Cardiac muscle cell (in vitro differentiated cells and primary cell): Measurements from ENCODE around the gene SUSD4. TPM values are rescaled to one million over a fixed set of nuclear protein-coding genes. Genes with fewer than 3 reads are reported as not detected.

Source experiments
- DNase-seq, 2 donors: peaks; one replicate each; pipeline versions ENCODE4 v3.0.0 to v3.0.0-alpha.2; 2010 to 2017; ENCODE audit warnings: low read depth in 1 of 2, low spot score in 1 of 2
- H3K27ac ChIP-seq: fragments of 200-600 bp; sonication (generic); 2 replicates; pipeline ENCODE4 v1.5.1; 2016
- H3K27me3 ChIP-seq: fragments of 200-600 bp; sonication (generic); 2 replicates; pipeline ENCODE4 v1.6.0; 2016; ENCODE audit warnings: control low read depth
- H3K36me3 ChIP-seq: fragments of 200-600 bp; sonication (generic); 2 replicates; pipeline ENCODE4 v1.5.1; 2016; ENCODE audit warnings: control low read depth
- H3K4me1 ChIP-seq: fragments of 200-600 bp; sonication (generic); 2 replicates; pipeline ENCODE4 v1.8.1; 2017; ENCODE audit warnings: low read depth, mild to moderate bottlenecking, mixed run types
- H3K4me3 ChIP-seq: fragments of 200-600 bp; sonication (generic); 2 replicates; pipeline ENCODE4 v1.5.1; 2016; ENCODE audit warnings: mild to moderate bottlenecking
- H3K9me3 ChIP-seq: fragments of 200-600 bp; sonication (generic); 2 replicates; pipeline ENCODE4 v1.5.1; 2017; ENCODE audit warnings: low read depth, mild to moderate bottlenecking, control low read depth
- CTCF ChIP-seq: IDR thresholded peaks from 2 replicates; pipeline ENCODE4 v1.5.1; 2012; ENCODE audit warnings: low read depth, mild to moderate bottlenecking, low read length
- polyA plus RNA-seq: library from polyadenylated mRNA; unstranded; fragments of >200 nt; fragmentation: Nextera tagmentation; extraction: Ambion mirVana; gene quantifications from 2 replicates; pipeline ENCODE4 v1.2.1, GENCODE V29; 2016
- total RNA-seq: library from RNA; depleted of rRNA; stranded (reverse); fragments of >200 nt; gene quantifications from 2 replicates; pipeline ENCODE4 v1.2.3, GENCODE V29; 2016

SUSD4 gene
- total and polyA plus RNA-seq, 2 experiments from 2014 or later = 20.9 to 31.6 TPM

- H3K36me3 ChIP-seq = no peaks in the 10 kb centered on the region
- peaks cover 49% of the 10 kb centered on the region for H3K4me1 ChIP-seq
- no peak for TF ChIP-seq CTCF
- H3K9me3 ChIP-seq = no peaks in the 10 kb centered on the region
- H3K27me3 ChIP-seq = no peaks in the 10 kb centered on the region
- no peak overlapping the region for H3K27ac ChIP-seq
- DNase-seq = no peak
- no peak overlapping the region for H3K4me3 ChIP-seq
Observed at GRCh38 chr1:223346311-223346710, 17.7 kb downstream of the SUSD4 start.

GRCh38 chr1:223345720-223346119 lies 18.3 kb downstream of the SUSD4 start:
- no peaks in the 10 kb centered on the region for H3K36me3 ChIP-seq
- H3K27me3 ChIP-seq = no peaks in the 10 kb centered on the region
- no peak overlapping the region for H3K27ac ChIP-seq
- H3K9me3 ChIP-seq = no peaks in the 10 kb centered on the region
- no peak for TF ChIP-seq CTCF
- DNase-seq = no peak
- no peak overlapping the region for H3K4me3 ChIP-seq
- H3K4me1 ChIP-seq = peaks cover 55% of the 10 kb centered on the region

- TF ChIP-seq CTCF = no peak
- Histone ChIP-seq H3K36me3 (no peaks in the 10 kb centered on the region), H3K27me3 (no peaks in the 10 kb centered on the region), H3K4me3 (no peak overlapping the region), H3K27ac (peak overlapping the region; percentile 49), H3K9me3 (no peaks in the 10 kb centered on the region), H3K4me1 (peaks cover 67% of the 10 kb centered on the region)
- peak in 1 of 2 donors; percentile 31 for DNase-seq
Observed at GRCh38 chr1:223344491-223344890, 19.5 kb downstream of the SUSD4 start.

GRCh38 chr1:223343692-223344091 lies 20.3 kb downstream of the SUSD4 start:
- Histone ChIP-seq H3K4me1 (peaks cover 75% of the 10 kb centered on the region), H3K36me3 (no peaks in the 10 kb centered on the region), H3K27ac (no peak overlapping the region), H3K9me3 (no peaks in the 10 kb centered on the region), H3K27me3 (no peaks in the 10 kb centered on the region), H3K4me3 (no peak overlapping the region)
- no peak for TF ChIP-seq CTCF
- peak in 1 of 2 donors; percentile 42 for DNase-seq

GRCh38 chr1:223341121-223341520 lies 22.9 kb downstream of the SUSD4 start:
- Histone ChIP-seq H3K27me3 (no peaks in the 10 kb centered on the region), H3K4me3 (no peak overlapping the region), H3K36me3 (no peaks in the 10 kb centered on the region), H3K4me1 (peaks cover 64% of the 10 kb centered on the region), H3K9me3 (no peaks in the 10 kb centered on the region), H3K27ac (peak overlapping the region; percentile 76)
- DNase-seq = peak; percentile 35 to 82
- no peak for TF ChIP-seq CTCF

- DNase-seq = no peak
- H3K36me3 ChIP-seq = no peaks in the 10 kb centered on the region
- H3K4me3 ChIP-seq = no peak overlapping the region
- no peaks in the 10 kb centered on the region for H3K9me3 ChIP-seq
- no peaks in the 10 kb centered on the region for H3K27me3 ChIP-seq
- TF ChIP-seq CTCF = no peak
- peaks cover 60% of the 10 kb centered on the region for H3K4me1 ChIP-seq
- peak overlapping the region; percentile 76 for H3K27ac ChIP-seq
Observed at GRCh38 chr1:223340637-223341036, 23.3 kb downstream of the SUSD4 start.
